ENCODE results near the gene TMEM170B.

Gene TMEM170B

DNA sequence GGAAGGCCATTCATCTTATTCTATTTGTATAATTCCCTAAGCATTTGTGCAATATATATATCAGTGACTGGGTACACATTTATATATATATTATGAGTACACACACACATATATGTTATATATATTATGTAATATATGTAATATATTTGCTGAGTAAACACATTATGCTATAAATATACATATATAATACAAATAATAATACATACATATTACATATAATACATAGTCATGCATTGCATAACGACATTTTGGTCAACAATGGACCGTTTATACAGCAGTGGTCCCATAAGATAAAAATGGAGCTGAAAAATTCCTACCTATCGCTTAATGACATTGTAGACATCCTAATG lies 11.4 kb upstream of the TMEM170B start:
- DNase-seq: no peak
- Histone ChIP-seq H3K36me3 (no peaks in the 10 kb centered on the region), H3K4me1 (no peaks in the 10 kb centered on the region), H3K9me3 (no peaks in the 10 kb centered on the region), H3K4me3 (ENCODE audit: low read depth, low read length) (no peak overlapping the region), H3K27me3 (no peaks in the 10 kb centered on the region)
- TF ChIP-seq, protein P1, sequence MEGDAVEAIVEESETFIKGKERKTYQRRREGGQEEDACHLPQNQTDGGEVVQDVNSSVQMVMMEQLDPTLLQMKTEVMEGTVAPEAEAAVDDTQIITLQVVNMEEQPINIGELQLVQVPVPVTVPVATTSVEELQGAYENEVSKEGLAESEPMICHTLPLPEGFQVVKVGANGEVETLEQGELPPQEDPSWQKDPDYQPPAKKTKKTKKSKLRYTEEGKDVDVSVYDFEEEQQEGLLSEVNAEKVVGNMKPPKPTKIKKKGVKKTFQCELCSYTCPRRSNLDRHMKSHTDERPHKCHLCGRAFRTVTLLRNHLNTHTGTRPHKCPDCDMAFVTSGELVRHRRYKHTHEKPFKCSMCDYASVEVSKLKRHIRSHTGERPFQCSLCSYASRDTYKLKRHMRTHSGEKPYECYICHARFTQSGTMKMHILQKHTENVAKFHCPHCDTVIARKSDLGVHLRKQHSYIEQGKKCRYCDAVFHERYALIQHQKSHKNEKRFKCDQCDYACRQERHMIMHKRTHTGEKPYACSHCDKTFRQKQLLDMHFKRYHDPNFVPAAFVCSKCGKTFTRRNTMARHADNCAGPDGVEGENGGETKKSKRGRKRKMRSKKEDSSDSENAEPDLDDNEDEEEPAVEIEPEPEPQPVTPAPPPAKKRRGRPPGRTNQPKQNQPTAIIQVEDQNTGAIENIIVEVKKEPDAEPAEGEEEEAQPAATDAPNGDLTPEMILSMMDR (IDR thresholded peaks at IDR 0.05; ENCODE audit: low read depth, low read length): no peak

GRCh38 chr6:11527274-11527870 lies 10.2 kb upstream of the TMEM170B start:
- TF ChIP-seq, protein P1 (IDR thresholded peaks at IDR 0.05; ENCODE audit: low read depth, low read length): no peak
- Histone ChIP-seq H3K4me3 (ENCODE audit: low read depth, low read length) (no peak overlapping the region), H3K9me3 (no peaks in the 10 kb centered on the region), H3K27me3 (no peaks in the 10 kb centered on the region), H3K36me3 (no peaks in the 10 kb centered on the region), H3K4me1 (no peaks in the 10 kb centered on the region)
- DNase-seq: no peak

- DNase-seq: no peak
- Histone ChIP-seq H3K4me3 (ENCODE audit: low read depth, low read length) (no peak overlapping the region), H3K9me3 (no peaks in the 10 kb centered on the region), H3K27me3 (no peaks in the 10 kb centered on the region), H3K36me3 (no peaks in the 10 kb centered on the region), H3K4me1 (no peaks in the 10 kb centered on the region)
- TF ChIP-seq, protein P1 (IDR thresholded peaks at IDR 0.05; ENCODE audit: low read depth, low read length): no peak
Measured at GRCh38 chr6:11528996-11529395, 8.6 kb upstream of the TMEM170B start.

DNA sequence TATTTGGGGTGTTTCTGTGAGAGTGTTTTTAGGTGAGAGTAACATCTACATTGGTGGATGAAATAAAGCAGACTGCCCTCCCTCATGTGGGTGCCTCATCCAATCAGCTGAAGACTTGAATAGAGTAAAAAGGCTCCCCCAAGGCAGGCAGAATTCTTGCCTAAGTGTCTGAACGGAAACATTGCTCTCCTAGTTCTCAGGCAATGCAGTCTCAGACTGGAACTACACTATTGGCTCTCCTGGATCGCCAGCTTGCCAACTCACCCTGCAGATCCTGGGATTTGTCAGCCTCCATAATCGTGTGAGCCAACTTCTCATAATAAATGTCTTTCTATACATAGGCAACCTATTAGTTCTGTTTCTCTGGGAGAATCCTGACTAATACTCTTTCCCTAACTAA lies 5.5 kb upstream of the TMEM170B start:
- TF ChIP-seq, protein P1 (IDR thresholded peaks at IDR 0.05; ENCODE audit: low read depth, low read length): no peak
- Histone ChIP-seq H3K27me3 (no peaks in the 10 kb centered on the region), H3K36me3 (no peaks in the 10 kb centered on the region), H3K4me1 (no peaks in the 10 kb centered on the region), H3K4me3 (ENCODE audit: low read depth, low read length) (no peak overlapping the region), H3K9me3 (no peaks in the 10 kb centered on the region)
- DNase-seq: no peak

DNA sequence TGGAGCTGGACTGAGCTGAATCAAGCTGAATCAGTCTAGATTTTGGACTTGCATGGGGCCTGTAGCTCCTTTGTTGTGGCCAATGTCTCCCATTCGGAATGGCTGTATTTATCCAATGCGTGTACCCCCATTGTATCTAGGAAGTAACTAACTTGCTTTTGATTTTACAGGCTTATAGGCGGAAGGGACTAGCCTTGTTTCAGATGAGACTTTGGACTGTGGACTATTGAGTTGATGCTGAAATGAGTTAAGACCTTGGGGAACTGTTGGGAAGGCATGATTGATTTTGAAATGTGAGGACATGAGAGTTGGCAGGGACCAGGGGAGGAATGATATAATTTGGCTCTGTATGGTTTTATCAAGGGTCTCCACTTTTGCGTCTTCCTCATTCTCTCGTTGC lies 3.0 kb upstream of the TMEM170B start:
- peaks cover 10% of the 10 kb centered on the region for H3K27me3 ChIP-seq
- no peaks in the 10 kb centered on the region for H3K4me1 ChIP-seq
- DNase-seq: no peak
- no peak overlapping the region for H3K4me3 ChIP-seq (ENCODE audit: low read depth, low read length)
- H3K9me3 ChIP-seq: no peaks in the 10 kb centered on the region
- no peaks in the 10 kb centered on the region for H3K36me3 ChIP-seq
- TF ChIP-seq, protein P1 (IDR thresholded peaks at IDR 0.05; ENCODE audit: low read depth, low read length): no peak

DNA sequence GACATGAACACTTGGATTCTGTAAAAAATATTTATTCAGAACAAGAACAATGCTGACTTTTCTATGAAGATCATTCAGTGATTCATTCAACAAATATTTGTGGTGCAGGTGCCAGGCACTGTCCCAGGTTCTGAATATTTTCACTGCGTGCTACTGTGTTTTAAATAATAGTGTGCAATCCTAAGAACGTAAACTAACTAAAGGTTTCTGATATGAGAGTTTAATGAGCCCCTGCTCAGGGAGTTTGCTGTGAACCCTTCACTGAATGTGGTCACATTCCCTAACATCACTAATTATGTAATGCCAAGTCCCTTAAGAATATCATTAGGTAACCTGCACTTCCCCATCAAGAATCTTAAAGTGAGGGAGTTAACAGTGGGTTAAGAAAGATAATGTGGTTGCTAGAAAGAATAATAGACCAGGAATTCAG lies 1.7 kb upstream of the TMEM170B start:
- H3K27me3 ChIP-seq: peaks cover 10% of the 10 kb centered on the region
- H3K9me3 ChIP-seq: no peaks in the 10 kb centered on the region
- no peaks in the 10 kb centered on the region for H3K36me3 ChIP-seq
- no peak for DNase-seq
- no peaks in the 10 kb centered on the region for H3K4me1 ChIP-seq
- TF ChIP-seq, protein P1 (IDR thresholded peaks at IDR 0.05; ENCODE audit: low read depth, low read length): no peak
- no peak overlapping the region for H3K4me3 ChIP-seq (ENCODE audit: low read depth, low read length)
